Measurements from ENCODE around the gene HSPBP1.
"Not testable (repeated sequence)": the region's sequence is repeated elsewhere in the genome, so short reads cannot be mapped to it uniquely, and the experiment has no call there.

Gene HSPBP1, protein sequence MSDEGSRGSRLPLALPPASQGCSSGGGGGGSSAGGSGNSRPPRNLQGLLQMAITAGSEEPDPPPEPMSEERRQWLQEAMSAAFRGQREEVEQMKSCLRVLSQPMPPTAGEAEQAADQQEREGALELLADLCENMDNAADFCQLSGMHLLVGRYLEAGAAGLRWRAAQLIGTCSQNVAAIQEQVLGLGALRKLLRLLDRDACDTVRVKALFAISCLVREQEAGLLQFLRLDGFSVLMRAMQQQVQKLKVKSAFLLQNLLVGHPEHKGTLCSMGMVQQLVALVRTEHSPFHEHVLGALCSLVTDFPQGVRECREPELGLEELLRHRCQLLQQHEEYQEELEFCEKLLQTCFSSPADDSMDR

GRCh38 chr19:55279770-55280643 lies at the start of gene HSPBP1:
TSS of gene HSPBP1 (minus strand) at chr19:55280110. CDS start at chr19:55279608, 502 bp downstream.
- peak; percentile 61 for DNase-seq

DNA sequence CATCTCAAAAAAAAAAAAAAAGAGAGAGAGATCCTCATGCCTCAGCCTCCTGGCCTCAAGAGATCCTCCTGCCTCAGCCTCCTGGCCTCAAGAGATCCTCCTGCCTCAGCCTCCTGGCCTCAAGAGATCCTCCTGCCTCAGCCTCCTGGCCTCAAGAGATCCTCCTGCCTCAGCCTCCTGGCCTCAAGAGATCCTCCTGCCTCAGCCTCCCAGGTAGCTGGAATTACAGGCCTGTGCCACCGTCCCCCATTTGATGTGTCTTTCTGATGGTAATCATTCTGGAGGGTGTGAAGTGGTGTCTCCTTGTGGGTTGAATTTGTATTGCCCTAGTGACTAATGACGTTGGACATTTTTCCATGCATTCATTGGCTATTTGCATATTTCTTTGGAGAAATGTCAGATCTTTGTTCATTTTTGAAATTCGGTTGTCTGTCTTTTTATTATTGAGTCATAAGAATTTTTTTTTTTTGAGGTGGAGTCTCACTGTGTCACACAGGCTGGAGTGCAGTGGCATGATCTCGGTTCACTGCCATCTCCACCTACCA lies 48.9 kb upstream of the HSPBP1 start:
- not testable (repeated sequence) for DNase-seq

DNA sequence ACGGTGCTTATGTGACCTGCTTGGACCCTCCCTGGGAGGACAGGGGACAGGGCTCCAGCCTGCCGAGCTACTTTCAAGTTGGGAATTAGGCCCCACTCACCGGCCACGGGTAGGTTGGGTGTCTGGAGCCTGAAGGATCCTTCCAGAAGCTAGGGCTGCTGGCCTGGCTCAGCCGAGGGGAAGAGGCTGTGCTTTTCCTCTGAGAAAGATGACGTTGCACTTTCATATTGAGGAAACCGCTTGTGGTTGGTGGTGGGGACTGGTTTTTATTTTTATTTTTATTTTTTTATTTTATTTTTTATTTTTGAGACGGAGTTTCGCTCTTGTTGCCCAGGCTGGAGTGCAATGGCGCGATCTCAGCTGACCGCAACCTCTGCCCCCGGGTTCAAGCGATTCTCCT lies 45.3 kb upstream of the HSPBP1 start, which contains the start of gene TMEM150B:
Gene TMEM150B (minus strand): TSS at position 170 of the 400 bp plus-strand sequence. CDS start 4,305 bp downstream, outside the sequence.
- DNase-seq = no peak

DNA sequence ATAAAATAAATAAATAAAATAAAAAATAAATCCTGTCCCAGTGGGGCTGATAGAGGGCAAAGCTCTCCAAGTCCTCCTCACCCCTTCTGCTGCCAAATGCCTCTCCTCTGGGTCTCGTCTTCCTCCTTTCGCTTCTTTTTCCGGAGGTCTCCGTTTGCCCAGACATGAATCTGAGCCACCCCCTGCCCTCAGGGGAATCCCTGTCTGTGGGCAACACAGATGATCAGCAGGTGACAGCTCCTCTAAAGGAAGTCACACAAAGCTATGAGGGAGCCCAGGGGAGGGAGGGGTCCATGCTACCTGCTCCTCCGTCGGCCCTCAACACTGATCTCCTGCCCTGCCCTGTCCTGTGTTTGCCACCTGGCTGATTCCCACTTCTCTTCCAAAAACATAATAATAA lies 44.8 kb upstream of the HSPBP1 start:
- DNase-seq = no peak

- DNase-seq = no peak
Measured at GRCh38 chr19:55322204-55322885, 42.4 kb upstream of the HSPBP1 start.

DNA sequence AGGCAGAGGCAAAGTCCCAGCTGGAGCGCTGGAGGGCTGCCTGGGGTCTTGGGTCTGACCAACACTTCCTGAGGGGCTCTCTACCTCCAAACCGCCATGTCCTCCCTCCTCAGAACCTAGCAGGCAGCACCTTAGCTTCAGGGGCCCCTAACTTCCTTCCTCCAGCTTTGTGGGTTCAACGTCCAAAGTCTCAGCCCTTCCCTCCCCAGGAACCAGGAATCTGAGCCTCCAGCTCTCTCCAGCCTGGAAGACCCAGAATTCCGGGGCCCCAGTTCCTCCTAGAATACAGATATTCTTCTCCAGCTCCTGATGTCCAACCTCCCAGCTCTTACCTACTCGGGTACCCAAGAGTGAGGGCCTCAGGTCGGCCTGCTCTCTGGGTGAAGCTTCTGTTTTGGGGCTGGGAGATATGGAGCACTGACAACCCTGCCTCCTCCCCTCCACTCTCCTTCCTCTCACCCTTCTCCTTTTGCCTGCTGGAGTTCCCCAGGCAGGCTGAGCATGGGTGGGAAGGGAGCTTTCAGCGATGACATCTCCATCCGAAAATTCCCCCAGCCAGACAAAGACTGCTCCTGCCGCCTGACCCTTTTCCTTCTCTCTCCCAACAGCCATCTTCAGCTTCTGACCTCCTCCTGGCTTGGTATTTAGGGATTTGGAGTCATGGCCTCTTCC lies 41.7 kb upstream of the HSPBP1 start:
- no peak for DNase-seq

DNA sequence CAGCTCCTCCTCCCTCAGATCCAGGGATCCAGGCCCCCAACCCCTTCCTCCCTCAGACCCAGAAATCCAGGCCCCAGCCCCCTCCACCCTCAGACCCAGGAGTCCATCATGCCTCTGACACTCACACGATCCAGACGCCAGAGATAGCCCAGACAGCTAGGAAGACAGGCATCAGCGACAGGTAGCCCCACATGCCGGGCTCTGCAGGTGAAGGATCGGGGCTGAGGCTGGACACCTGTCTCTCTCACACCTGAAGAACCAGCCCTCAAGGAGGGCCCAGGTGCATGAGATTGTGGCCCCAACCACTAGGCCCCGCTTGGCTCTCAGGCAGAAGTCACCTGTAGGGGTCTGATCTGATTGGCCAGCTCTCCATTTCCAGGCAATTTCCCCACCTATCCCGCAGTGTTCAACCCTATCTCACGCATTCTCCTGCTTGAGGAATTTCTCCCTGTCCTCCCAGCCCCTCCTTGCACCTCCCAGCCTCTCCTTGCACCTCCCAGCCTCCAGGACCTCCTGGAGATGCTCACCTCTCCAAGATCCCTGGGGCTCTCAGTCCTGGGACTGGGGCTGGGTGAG lies 41.0 kb upstream of the HSPBP1 start:
- DNase-seq = no peak

DNA sequence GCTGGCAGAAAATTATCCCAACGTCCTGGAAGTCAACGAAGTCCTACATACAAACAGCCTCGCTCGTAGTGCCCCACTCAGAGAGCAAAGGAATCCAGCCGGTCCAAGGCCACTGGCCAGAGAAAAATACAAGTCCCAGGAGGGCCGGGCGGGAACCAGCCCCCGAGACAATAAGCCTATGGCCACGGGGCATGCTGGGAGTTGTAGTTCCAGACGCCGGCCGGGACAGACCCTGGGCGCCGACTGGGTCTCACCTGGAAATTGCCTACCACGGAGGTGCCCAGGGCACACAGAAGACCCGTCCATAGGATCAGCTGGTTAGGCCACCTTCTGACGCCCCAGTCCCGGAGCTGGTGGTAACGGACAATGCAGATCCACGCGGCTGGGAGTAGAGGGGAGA lies 39.9 kb upstream of the HSPBP1 start:
- DNase-seq = no peak

- no peak for DNase-seq
Measured at GRCh38 chr19:55316646-55317045, 36.7 kb upstream of the HSPBP1 start.

DNA sequence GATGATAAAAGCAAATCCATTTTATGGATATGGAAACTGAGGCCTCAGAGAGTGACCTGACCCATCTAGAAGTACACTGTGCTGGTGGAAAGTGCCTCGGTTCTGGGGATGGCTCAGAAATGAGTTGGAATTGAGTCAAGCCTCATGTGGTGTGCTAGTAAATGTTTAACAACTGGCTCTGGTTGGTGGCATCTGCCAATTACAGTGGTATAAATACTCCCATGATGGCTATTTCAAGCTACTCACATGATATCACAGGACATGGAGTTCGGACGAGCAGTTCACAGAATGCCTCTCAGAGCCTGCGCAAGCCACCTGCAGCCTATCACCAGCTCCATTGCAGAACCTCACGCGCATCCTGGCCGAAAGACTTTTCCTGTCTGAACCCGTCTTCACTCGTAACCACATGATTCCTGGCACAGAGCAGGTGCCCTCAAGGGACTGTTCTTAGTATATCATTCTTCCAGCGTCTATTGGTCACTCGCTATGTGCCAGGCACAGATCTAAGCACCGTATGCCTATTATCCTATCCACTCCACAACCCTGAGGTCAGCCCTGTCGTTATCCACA lies 36.1 kb upstream of the HSPBP1 start:
- no peak for DNase-seq

- no peak for DNase-seq
Measured at GRCh38 chr19:55314396-55314795, 34.5 kb upstream of the HSPBP1 start.

DNA sequence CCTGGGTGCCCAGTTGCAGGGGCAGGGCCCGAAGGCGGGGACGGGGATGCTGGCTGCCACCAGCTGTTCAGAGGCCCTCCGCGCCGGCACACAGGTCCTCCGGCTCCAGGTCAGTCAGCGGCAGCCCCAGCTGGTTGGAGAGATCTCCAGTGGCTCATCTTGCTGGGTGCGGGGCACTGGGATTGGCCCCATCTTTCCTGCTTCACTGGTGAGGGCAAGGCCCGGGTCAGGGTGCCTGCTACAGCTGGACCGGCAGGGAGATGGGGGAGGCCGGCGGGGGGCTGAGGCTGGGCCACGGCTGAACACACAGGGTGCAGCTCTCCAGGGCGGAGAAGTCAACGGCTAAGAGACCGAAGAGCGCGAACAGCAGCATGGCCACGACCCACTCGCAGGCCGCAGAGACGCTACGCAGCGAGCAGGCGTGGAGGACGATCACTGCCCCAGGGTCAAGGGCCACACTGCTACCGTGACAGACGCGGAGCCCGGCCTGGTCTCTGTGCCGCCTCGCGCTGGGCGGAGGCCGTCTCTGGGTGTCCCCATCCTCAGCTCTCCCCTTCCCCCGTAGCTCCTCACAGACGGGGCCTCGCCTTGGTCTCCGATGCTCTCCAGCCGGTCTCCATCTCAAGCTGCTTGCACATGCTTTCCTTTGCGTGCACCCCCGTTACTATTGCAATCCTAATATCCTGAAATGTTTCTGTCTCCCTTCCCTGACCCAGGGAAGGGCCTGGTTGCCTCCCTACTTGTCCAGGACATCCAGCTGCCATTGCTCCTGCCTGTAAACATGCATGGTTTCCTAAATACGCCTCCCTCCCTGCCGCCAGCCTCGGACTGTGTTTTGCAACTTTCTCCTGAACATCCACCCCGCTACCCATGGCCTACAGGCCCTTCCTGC lies 33.0 kb upstream of the HSPBP1 start:
- DNase-seq = no peak

GRCh38 chr19:55311797-55312196 lies 31.9 kb upstream of the HSPBP1 start:
- DNase-seq = no peak

DNA sequence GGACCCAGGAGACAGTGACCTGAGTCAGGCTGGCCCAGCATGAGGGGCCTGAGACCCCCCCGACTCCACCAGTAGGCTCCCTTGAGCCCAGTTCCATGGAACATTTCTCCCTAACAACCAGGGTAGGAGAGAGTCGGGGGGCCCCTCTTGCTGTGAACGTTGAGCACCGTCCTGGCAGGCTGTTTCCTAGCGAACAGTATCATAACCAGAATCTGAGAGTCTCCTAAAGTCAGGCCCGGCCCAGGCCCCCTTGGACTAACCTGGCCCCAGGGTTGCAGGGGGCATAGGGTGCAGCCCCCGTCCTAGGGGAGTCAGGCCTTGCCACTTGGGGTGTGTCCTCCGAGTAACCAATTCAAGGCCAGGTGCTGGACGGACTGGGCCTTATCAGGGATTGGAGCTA lies 31.5 kb upstream of the HSPBP1 start:
- no peak for DNase-seq

GRCh38 chr19:55310498-55310897 lies 30.6 kb upstream of the HSPBP1 start:
- DNase-seq = no peak

DNA sequence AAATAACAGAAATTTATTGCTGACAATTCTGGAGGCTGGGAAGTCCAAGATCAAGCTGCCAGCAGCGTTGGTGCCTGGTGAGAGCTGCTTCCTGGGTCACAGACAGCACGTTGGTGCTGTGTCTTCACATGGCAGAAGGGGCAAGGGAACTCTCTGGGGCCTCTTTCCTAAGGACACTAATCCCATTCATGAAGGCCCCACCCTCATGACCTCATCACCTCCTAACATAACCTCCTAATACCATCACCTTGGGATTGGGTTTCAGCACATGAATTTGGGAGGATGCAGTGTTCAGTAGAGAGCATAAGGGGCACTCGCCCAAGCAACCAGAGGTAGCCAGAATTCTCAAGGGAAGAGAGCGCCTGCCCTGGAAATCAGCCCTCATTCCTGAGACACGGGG lies 29.5 kb upstream of the HSPBP1 start:
- no peak for DNase-seq

DNA sequence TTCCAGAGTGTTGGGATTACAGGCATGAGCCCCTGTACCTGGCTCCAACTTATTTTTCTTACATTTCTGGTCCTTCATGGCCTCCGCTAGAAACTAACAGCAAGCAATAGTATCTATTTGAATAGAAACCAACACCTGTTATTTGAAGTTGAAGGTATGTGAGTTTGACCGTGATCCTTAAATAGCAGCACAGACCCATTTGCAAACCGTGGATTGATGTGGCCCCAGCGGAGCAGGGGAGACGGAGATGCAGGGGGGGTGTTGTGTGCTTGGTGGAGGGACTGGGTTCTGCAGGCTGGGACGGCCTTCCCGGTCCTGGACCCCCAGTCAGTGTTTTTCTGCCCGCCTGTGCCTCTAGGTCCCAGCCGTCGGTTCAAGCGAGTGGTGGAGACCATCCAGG lies 28.4 kb upstream of the HSPBP1 start:
- no peak for DNase-seq

DNA sequence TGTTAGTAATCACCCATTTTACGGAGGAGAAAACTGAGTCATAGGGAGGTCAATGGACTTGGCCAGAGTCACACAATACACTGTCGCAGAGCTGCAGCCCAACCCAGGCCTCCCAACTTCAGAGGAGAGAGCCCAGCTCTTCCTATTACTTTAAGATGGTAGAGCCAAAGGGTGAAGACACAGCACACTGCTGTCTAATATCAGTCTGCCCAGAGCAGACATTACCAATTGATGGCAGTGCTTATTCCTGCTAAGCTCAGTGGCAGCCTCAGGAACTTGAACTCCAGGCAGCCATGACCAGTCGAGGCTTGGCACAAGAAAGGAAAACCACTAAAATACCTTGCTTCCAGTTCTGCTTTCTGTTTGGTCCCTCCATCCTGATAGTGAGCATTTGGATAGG lies 26.8 kb upstream of the HSPBP1 start:
- no peak for DNase-seq

DNA sequence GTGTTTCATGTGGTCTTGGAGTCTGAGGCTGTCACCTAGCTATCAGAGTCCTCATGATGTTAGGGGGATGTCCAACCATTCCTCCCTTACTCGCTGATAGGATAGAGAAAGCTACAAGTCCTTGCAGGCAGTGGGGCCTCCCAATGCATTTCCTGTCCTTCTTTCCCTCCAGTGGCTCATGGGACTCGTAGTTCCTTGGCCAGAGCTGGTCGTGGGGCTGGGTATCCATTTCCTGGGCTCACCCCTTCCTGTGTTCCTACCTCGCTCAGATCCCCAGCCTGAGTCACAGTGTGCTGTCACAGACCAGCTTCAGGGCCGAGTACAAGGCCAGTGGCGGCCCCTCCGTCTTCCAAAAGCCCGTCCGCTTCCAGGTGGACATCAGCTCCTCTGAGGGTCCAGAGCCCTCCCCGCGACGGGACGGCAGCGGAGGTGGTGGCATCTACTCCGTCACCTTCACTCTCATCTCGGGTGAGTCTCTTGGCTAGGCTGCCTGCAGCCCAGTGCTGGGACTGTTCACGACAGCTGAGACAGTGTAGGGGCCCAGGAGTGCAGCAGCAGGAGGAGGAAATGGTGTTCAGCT lies 26.2 kb upstream of the HSPBP1 start:
- DNase-seq = no peak

DNA sequence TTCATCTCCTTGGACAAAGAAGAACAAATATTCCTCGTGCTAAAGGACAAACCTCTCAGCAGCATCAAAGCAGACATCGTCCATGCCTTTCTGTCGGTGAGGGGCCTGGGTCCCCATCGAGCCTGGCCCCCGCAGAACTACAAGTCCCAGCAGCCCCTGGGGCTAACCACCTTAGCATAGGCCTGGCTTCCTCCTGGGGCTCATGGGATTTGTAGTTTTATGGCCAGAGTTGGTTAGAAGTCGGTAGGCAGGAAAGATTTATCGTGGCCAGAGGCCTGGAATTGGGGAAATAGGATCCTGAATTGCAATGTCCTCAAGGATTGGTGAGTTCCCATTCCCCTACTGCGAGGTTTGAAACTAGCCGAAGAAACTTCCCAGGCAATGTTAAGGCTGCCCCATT lies 25.6 kb upstream of the HSPBP1 start:
- DNase-seq = no peak

Measured in SIG-M5 (cell line).